Vagina (tissue), 2 donors: ENCODE results near the gene TTBK1. TPM values are rescaled to one million over a fixed set of nuclear protein-coding genes. Genes with fewer than 3 reads are reported as not detected.
A peak's percentile ranks its signal among the peaks of the same experiment; 100 is the strongest.

Experiments
- DNase-seq, 2 donors: peaks; one replicate each; pipeline ENCODE4 v3.0.0-alpha.2; 2017; ENCODE audit errors: extremely low spot score in 2 of 2
- H3K27ac ChIP-seq: fragments of 200-600 bp; sonication (generic); one replicate; pipeline ENCODE4 v1.5.1; 2019
- H3K27me3 ChIP-seq: fragments of 200-600 bp; sonication (generic); one replicate; pipeline ENCODE4 v1.5.1; 2019
- H3K36me3 ChIP-seq, 2 donors: fragments of 200-600 bp; sonication (generic); one replicate each; pipeline ENCODE4 v1.5.1; 2017 to 2019
- H3K4me1 ChIP-seq: fragments of 200-600 bp; sonication (generic); one replicate; pipeline ENCODE4 v1.5.1; 2019
- H3K4me3 ChIP-seq, 2 donors: fragments of 200-600 bp; sonication (generic); 1 replicate in 1 of 2; 2 replicates in 1 of 2; pipeline ENCODE4 v1.5.1; 2016 to 2019
- H3K9me3 ChIP-seq: fragments of 200-600 bp; sonication (generic); one replicate; pipeline ENCODE4 v1.5.1; 2019
- POLR2A ChIP-seq, 2 donors: fragments of 450-650 bp; IDR thresholded peaks; one replicate each; pipeline ENCODE4 v1.6.1; 2017; ENCODE audit warnings: antibody characterized with exemption in 2 of 2, mild to moderate bottlenecking in 2 of 2, moderate library complexity in 2 of 2
- POLR2AphosphoS5 ChIP-seq, 2 donors: sonication (generic); formaldehyde crosslinking; IDR thresholded peaks; one replicate each; pipeline ENCODE4 v1.9.0; 2017; ENCODE audit warnings: antibody characterized with exemption in 2 of 2, mild to moderate bottlenecking in 2 of 2, low read depth in 1 of 2; ENCODE audit not compliant: insufficient read depth in 1 of 2
- intact Hi-C: fragments of 100-400 bp; cut with DNase I; formaldehyde crosslinking; loops from one replicate; pipeline ENCODE4 v1.15.1; 2023
- small RNA-seq: library from RNA; depleted of rRNA; stranded (forward); fragments of <200 nt; gene quantifications from one replicate; pipeline ENCODE3, GENCODE V24; 2016
- total RNA-seq: library from RNA; depleted of rRNA; stranded (reverse); fragments of >200 nt; gene quantifications from one replicate; pipeline ENCODE4 v1.2.3, GENCODE V29; 2016
- TF ChIP-seq, protein P1 (sequence below), 3 experiments: fragments of 450-650 bp in 2 of 3; fragments of 200-600 bp in 1 of 3; sonication (generic) in 1 of 3; IDR thresholded peaks; one replicate each; pipeline ENCODE4 v1.5.1; 2017 to 2019; ENCODE audit warnings: antibody characterized with exemption in 3 of 3, mild to moderate bottlenecking in 2 of 3, moderate library complexity in 2 of 3

The TTBK1 gene
- total RNA-seq, 1 donor from 2014 or later, result not detected

DNA sequence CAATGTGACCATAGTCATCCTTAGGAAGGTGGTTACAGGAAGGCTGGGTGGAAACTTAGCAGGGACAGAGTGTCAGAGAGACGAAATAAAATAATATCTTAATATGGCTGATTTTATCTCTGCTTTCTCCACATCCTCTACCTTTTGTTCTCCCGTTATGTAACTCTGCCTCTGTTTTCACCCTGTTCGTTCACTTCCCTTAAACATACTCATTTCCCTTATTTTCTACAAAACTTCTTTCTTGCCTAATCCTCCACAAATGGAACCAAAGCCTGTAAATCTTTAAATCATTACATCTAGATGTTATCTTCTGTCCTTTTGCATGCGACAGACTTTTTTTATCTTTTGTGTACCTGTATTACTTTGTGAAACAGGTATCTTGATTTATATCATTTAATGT lies 88.6 kb downstream of the TTBK1 start:
- Histone ChIP-seq H3K36me3 (no peaks in the 10 kb centered on the region), H3K9me3 (no peaks in the 10 kb centered on the region), H3K4me3 (no peak overlapping the region), H3K27me3 (no peaks in the 10 kb centered on the region), H3K27ac (no peak overlapping the region), H3K4me1 (no peaks in the 10 kb centered on the region)
- no peak for DNase-seq
- intact Hi-C loops, result no loop called here
- TF ChIP-seq POLR2AphosphoS5 (IDR thresholded peaks at IDR 0.05; ENCODE audit: insufficient read depth in 1 of 2, low read depth in 1 of 2) (no peak), POLR2A (IDR thresholded peaks at IDR 0.05) (no peak)
- TF ChIP-seq, protein P1, sequence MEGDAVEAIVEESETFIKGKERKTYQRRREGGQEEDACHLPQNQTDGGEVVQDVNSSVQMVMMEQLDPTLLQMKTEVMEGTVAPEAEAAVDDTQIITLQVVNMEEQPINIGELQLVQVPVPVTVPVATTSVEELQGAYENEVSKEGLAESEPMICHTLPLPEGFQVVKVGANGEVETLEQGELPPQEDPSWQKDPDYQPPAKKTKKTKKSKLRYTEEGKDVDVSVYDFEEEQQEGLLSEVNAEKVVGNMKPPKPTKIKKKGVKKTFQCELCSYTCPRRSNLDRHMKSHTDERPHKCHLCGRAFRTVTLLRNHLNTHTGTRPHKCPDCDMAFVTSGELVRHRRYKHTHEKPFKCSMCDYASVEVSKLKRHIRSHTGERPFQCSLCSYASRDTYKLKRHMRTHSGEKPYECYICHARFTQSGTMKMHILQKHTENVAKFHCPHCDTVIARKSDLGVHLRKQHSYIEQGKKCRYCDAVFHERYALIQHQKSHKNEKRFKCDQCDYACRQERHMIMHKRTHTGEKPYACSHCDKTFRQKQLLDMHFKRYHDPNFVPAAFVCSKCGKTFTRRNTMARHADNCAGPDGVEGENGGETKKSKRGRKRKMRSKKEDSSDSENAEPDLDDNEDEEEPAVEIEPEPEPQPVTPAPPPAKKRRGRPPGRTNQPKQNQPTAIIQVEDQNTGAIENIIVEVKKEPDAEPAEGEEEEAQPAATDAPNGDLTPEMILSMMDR (IDR thresholded peaks at IDR 0.05), result no peak

DNA sequence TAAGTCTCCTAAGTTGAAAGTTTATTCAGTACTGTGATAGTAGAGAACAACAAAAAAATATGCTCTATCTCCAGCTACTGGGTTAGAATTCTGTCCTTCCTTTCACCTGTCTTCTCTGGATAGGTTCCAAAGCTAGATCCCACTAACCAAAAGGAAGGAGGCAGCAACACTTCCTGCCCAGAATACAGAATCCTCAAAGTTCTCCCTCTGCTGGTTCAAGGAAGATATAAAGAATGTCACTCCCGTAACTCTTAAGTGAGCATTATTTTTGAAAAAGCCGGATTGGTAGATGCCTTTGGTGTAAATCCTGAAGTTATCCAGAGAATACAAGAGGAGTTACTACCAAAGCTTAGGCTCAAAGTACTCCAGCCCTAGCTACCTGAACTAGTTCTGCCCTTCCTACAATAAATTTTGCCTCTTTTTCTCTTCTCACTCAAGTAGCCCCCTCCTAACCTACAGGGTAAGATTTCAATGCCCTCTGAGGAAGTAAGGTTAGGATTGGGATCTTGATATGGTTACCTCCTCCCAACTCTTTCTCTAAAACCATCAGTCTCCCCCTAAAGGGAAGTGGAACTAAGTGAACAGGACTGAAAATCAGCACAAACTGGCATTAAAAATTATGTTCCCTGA lies 91.3 kb downstream of the TTBK1 start:
- no peak for DNase-seq
- no peak for TF ChIP-seq POLR2AphosphoS5 (IDR thresholded peaks at IDR 0.05; ENCODE audit: insufficient read depth in 1 of 2, low read depth in 1 of 2)
- TF ChIP-seq, protein P1 (IDR thresholded peaks at IDR 0.05), result peak in 1 of 3 experiments; percentile 18
- H3K9me3 ChIP-seq, result no peaks in the 10 kb centered on the region
- no peaks in the 10 kb centered on the region for H3K27me3 ChIP-seq
- intact Hi-C loops, result no loop called here
- H3K4me3 ChIP-seq, result no peak overlapping the region
- H3K36me3 ChIP-seq, result peaks cover 0 to 23% of the 10 kb centered on the region in 2 donors
- no peak overlapping the region for H3K27ac ChIP-seq
- H3K4me1 ChIP-seq, result no peaks in the 10 kb centered on the region

DNA sequence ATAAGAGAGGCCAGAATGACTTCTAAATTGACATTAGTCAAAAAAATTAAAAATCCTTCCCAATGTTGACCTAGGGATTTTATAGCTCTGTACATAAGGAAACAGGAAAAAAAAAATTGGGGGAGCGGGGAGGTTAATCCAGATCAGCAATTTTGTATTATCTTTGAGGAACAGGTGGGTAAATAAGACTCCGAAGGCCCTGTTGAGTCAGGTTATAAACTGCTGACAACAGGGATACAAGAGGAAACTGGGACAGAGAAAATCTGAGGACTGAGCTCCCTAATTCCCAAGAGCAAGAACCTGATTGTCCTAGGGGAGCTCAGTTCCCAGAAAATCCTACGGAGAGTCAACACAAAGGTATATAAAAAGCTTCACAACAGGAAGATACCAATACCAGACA lies 92.2 kb downstream of the TTBK1 start:
- Histone ChIP-seq H3K9me3 (no peaks in the 10 kb centered on the region), H3K4me3 (no peak overlapping the region), H3K36me3 (peaks cover 0 to 32% of the 10 kb centered on the region in 2 donors), H3K27me3 (no peaks in the 10 kb centered on the region), H3K4me1 (no peaks in the 10 kb centered on the region), H3K27ac (no peak overlapping the region)
- no peak for DNase-seq
- intact Hi-C loops, result no loop called here
- TF ChIP-seq, protein P1 (IDR thresholded peaks at IDR 0.05), result no peak
- TF ChIP-seq POLR2A (IDR thresholded peaks at IDR 0.05) (no peak), POLR2AphosphoS5 (IDR thresholded peaks at IDR 0.05; ENCODE audit: insufficient read depth in 1 of 2, low read depth in 1 of 2) (no peak)

DNA sequence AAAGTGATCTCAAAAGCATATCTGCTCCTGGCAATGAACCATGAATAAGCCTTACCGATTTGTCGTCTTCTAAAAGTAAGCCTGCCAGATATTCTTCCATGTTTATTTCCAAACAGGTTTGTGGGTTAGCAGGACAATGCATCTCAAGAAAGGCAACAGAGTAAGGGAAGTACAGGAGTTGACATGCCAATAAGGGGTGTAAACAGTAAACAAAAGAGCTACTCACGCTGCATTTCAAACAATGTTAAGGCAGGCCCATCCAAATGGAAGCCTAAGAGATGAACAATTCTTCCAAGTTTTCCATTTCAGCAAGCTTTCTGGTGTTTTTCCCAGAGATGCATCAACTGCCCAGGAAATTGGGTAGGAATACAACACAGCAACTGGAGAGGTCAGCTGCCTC lies 93.1 kb downstream of the TTBK1 start:
- Histone ChIP-seq H3K36me3 (peaks cover 0 to 41% of the 10 kb centered on the region in 2 donors), H3K4me3 (no peak overlapping the region), H3K27me3 (no peaks in the 10 kb centered on the region), H3K27ac (no peak overlapping the region), H3K9me3 (no peaks in the 10 kb centered on the region), H3K4me1 (no peaks in the 10 kb centered on the region)
- TF ChIP-seq POLR2AphosphoS5 (IDR thresholded peaks at IDR 0.05; ENCODE audit: insufficient read depth in 1 of 2, low read depth in 1 of 2) (no peak), POLR2A (IDR thresholded peaks at IDR 0.05) (no peak)
- TF ChIP-seq, protein P1 (IDR thresholded peaks at IDR 0.05), result no peak
- intact Hi-C loops, result no loop called here
- DNase-seq, result no peak

Small RNA genes lying within 50 kb of the gene (small RNA-seq; reads per million reads assigned to genes)
- gene RPL12P47, result not detected

Other genes with a start within 250 kb of the TTBK1 start
- gene MEA1, start 229.5 kb upstream of the TTBK1 start, total RNA-seq, result 40.3 TPM
- 52.1 TPM for gene KLHDC3, start 229.2 kb upstream of the TTBK1 start, total RNA-seq
- 36.6 TPM for gene RRP36, start 221.9 kb upstream of the TTBK1 start, total RNA-seq
- 13.0 TPM for gene CUL7, start 189.6 kb upstream of the TTBK1 start, total RNA-seq
- 14.2 TPM for gene MRPL2, start 184.0 kb upstream of the TTBK1 start, total RNA-seq
- gene KLC4, start 183.8 kb upstream of the TTBK1 start, total RNA-seq, result 17.2 TPM
- 62.1 TPM for gene PTK7, start 167.2 kb upstream of the TTBK1 start, total RNA-seq
- 28.2 TPM for gene SRF, start 72.2 kb upstream of the TTBK1 start, total RNA-seq
- gene CUL9, start 61.3 kb upstream of the TTBK1 start, total RNA-seq, result 49.1 TPM
- gene DNPH1, start 14.0 kb upstream of the TTBK1 start, total RNA-seq, result 61.9 TPM
- not detected for gene SLC22A7, start 54.8 kb downstream of the TTBK1 start, total RNA-seq
- gene CRIP3, start 65.3 kb downstream of the TTBK1 start, total RNA-seq, result not detected
- 17.2 TPM for gene ZNF318, start 126.2 kb downstream of the TTBK1 start, total RNA-seq
- gene ABCC10, start 184.1 kb downstream of the TTBK1 start, total RNA-seq, result 22.8 TPM
- gene DLK2, start 212.1 kb downstream of the TTBK1 start, total RNA-seq, result 3.9 TPM
- 27.5 TPM for gene TJAP1, start 234.1 kb downstream of the TTBK1 start, total RNA-seq